H9 (cell line): Measurements from ENCODE around the gene CCDC13. TPM values are rescaled to one million over a fixed set of nuclear protein-coding genes. Genes with fewer than 3 reads are reported as not detected.

Experiments
- DNase-seq: peaks from one replicate; pipeline ENCODE4 v3.0.0-alpha.2; 2017
- H2AFZ ChIP-seq: one replicate; pipeline ENCODE4 v1.6.1; 2013; ENCODE audit warnings: mild to moderate bottlenecking, low read length, control low read depth, moderate library complexity
- H2AK5ac ChIP-seq: 2 replicates; pipeline ENCODE4 v1.6.1; 2013; ENCODE audit warnings: low read length, control low read depth, mixed read lengths; ENCODE audit not compliant: insufficient read length
- H2BK120ac ChIP-seq: one replicate; pipeline ENCODE4 v1.6.1; 2013; ENCODE audit warnings: low read depth, mild to moderate bottlenecking, low read length, control low read depth, inconsistent platforms; ENCODE audit not compliant: poor library complexity, severe bottlenecking
- H2BK12ac ChIP-seq: 2 replicates; pipeline ENCODE4 v1.6.1; 2013; ENCODE audit warnings: low read length, control low read depth, mixed read lengths, low read depth; ENCODE audit not compliant: insufficient read length
- H2BK15ac ChIP-seq: 2 replicates; pipeline ENCODE4 v1.6.1; 2013; ENCODE audit warnings: low read depth, low read length, control low read depth
- H2BK20ac ChIP-seq: one replicate; pipeline ENCODE4 v1.6.1; 2013; ENCODE audit warnings: low read depth, mild to moderate bottlenecking, low read length, control low read depth, inconsistent platforms; ENCODE audit not compliant: poor library complexity, severe bottlenecking
- H2BK5ac ChIP-seq: 2 replicates; pipeline ENCODE4 v1.6.1; 2013; ENCODE audit warnings: low read length, control low read depth, mixed read lengths; ENCODE audit not compliant: insufficient read length
- H3K14ac ChIP-seq: 2 replicates; pipeline ENCODE4 v1.6.1; 2013; ENCODE audit warnings: low read length, control low read depth; ENCODE audit not compliant: insufficient read depth
- H3K18ac ChIP-seq: 2 replicates; pipeline ENCODE4 v1.6.1; 2013; ENCODE audit warnings: low read depth, mild to moderate bottlenecking, mixed read lengths, low read length, control low read depth; ENCODE audit not compliant: insufficient read length
- H3K23ac ChIP-seq: 2 replicates; pipeline ENCODE4 v1.6.1; 2013; ENCODE audit warnings: low read length, control low read depth, mixed read lengths, low read depth; ENCODE audit not compliant: insufficient read length
- H3K23me2 ChIP-seq: 2 replicates; pipeline ENCODE4 v1.6.1; 2013; ENCODE audit warnings: low read depth, mild to moderate bottlenecking, mixed read lengths, low read length, control low read depth; ENCODE audit not compliant: insufficient read length, poor library complexity, severe bottlenecking
- H3K27ac ChIP-seq: 2 replicates; pipeline ENCODE4 v1.5.1; 2013; ENCODE audit warnings: low read length, control low read depth, mixed read lengths, low read depth; ENCODE audit not compliant: insufficient read length
- H3K27me3 ChIP-seq: 2 replicates; pipeline ENCODE4 v1.6.1; 2013; ENCODE audit warnings: low read length, control low read depth, inconsistent platforms; ENCODE audit not compliant: insufficient read depth
- H3K4ac ChIP-seq: 2 replicates; pipeline ENCODE4 v1.6.1; 2013; ENCODE audit warnings: low read depth, mild to moderate bottlenecking, control low read depth, inconsistent platforms, low read length, moderate library complexity
- H3K4me1 ChIP-seq: 2 replicates; pipeline ENCODE4 v1.6.1; 2013; ENCODE audit warnings: low read length, control low read depth, inconsistent platforms; ENCODE audit not compliant: insufficient read depth
- H3K4me2 ChIP-seq: 2 replicates; pipeline ENCODE4 v1.6.1; 2013; ENCODE audit warnings: low read length, control low read depth, mixed read lengths; ENCODE audit not compliant: insufficient read length, insufficient read depth
- H3K56ac ChIP-seq: 2 replicates; pipeline ENCODE4 v1.6.1; 2013; ENCODE audit warnings: low read depth, mild to moderate bottlenecking, mixed read lengths, low read length, control low read depth; ENCODE audit not compliant: insufficient read length
- H3K79me1 ChIP-seq: 2 replicates; pipeline ENCODE4 v1.6.1; 2013; ENCODE audit warnings: low read depth, mild to moderate bottlenecking, moderate library complexity, low read length, control low read depth, inconsistent platforms; ENCODE audit not compliant: insufficient read depth, poor library complexity, severe bottlenecking
- H3K79me2 ChIP-seq: 2 replicates; pipeline ENCODE4 v1.6.1; 2013; ENCODE audit warnings: low read length, control low read depth, inconsistent platforms; ENCODE audit not compliant: insufficient read depth
- H3K9ac ChIP-seq: 2 replicates; pipeline ENCODE4 v1.6.1; 2013; ENCODE audit warnings: low read length, control low read depth, mixed read lengths; ENCODE audit not compliant: insufficient read length; ENCODE audit errors: extremely low read depth
- H3K9me3 ChIP-seq: one replicate; pipeline ENCODE4 v1.6.1; 2013; ENCODE audit warnings: low read depth, low read length, inconsistent platforms; ENCODE audit not compliant: control insufficient read depth
- H3T11ph ChIP-seq: one replicate; pipeline ENCODE4 v1.6.1; 2013; ENCODE audit warnings: mild to moderate bottlenecking, low read length, control low read depth, inconsistent platforms
- H4K20me1 ChIP-seq: one replicate; pipeline ENCODE4 v1.6.1; 2013; ENCODE audit not compliant: control insufficient read depth, insufficient read length, insufficient read depth
- H4K5ac ChIP-seq: 2 replicates; pipeline ENCODE4 v1.6.1; 2013; ENCODE audit warnings: low read depth, mild to moderate bottlenecking, mixed read lengths, low read length, control low read depth; ENCODE audit not compliant: insufficient read length
- H4K8ac ChIP-seq: replicated peaks from 2 replicates; pipeline ENCODE4 v1.6.1; 2013; ENCODE audit warnings: low read length, control low read depth, mixed read lengths, low read depth; ENCODE audit not compliant: insufficient read length
- H4K91ac ChIP-seq: 2 replicates; pipeline ENCODE4 v1.6.1; 2013; ENCODE audit warnings: low read depth, mild to moderate bottlenecking, moderate library complexity, mixed read lengths, low read length, control low read depth; ENCODE audit not compliant: insufficient read length
- H3K27ac Mint-ChIP-seq, 3 experiments: 2 replicates in 2 of 3; 3 replicates in 1 of 3; pipeline ENCODE4 v1.8.0; 2020 to 2021; ENCODE audit warnings: mixed read lengths in 3 of 3, mild to moderate bottlenecking in 1 of 3, moderate library complexity in 1 of 3
- H3K27me3 Mint-ChIP-seq: 2 replicates; pipeline ENCODE4 v1.8.0; 2021; ENCODE audit warnings: low read depth, mild to moderate bottlenecking, moderate library complexity, mixed read lengths
- H3K36me3 Mint-ChIP-seq, 3 experiments: 2 replicates in 2 of 3; 3 replicates in 1 of 3; pipeline ENCODE4 v1.8.0; 2020 to 2021; ENCODE audit warnings: low read depth in 3 of 3, mixed read lengths in 3 of 3; ENCODE audit not compliant: insufficient read depth in 1 of 3
- H3K4me1 Mint-ChIP-seq, 2 experiments: 2 replicates each; pipeline ENCODE4 v1.8.0; 2020; ENCODE audit warnings: mixed read lengths in 2 of 2
- H3K4me3 Mint-ChIP-seq, 2 experiments: 2 replicates in 1 of 2; 3 replicates in 1 of 2; pipeline ENCODE4 v1.8.0; 2020 to 2021; ENCODE audit warnings: mild to moderate bottlenecking in 2 of 2, mixed read lengths in 2 of 2, moderate library complexity in 1 of 2
- H3K9me3 Mint-ChIP-seq, 2 experiments: 2 replicates in 1 of 2; 3 replicates in 1 of 2; pipeline ENCODE4 v1.8.0; 2020; ENCODE audit warnings: mild to moderate bottlenecking in 2 of 2, mixed read lengths in 2 of 2, moderate library complexity in 1 of 2
- WGBS: extraction: QIAGEN DNeasy Blood & Tissue Kit; methylation state at CpG from one replicate; pipeline ENCODE4 v1.1.7; 2013; ENCODE audit warnings: missing lambda C conversion rate, low lambda C conversion rate, mixed read lengths; ENCODE audit not compliant: insufficient read length; ENCODE audit errors: extremely low coverage; 5-methylcytosine and 5-hydroxymethylcytosine counted together
- total RNA-seq: library from RNA; stranded (reverse); gene quantifications from 2 replicates; pipeline ENCODE4 v1.2.1, GENCODE V29; 2021
- TF ChIP-seq, protein P1 (sequence below): fragments of 200-600 bp; sonication (generic); conservative IDR thresholded peaks from 3 replicates; pipeline ENCODE4 v1.8.0; 2021; ENCODE audit warnings: antibody characterized with exemption, mild to moderate bottlenecking

Gene CCDC13
- total RNA-seq, 1 experiment from 2014 or later: not detected

DNA sequence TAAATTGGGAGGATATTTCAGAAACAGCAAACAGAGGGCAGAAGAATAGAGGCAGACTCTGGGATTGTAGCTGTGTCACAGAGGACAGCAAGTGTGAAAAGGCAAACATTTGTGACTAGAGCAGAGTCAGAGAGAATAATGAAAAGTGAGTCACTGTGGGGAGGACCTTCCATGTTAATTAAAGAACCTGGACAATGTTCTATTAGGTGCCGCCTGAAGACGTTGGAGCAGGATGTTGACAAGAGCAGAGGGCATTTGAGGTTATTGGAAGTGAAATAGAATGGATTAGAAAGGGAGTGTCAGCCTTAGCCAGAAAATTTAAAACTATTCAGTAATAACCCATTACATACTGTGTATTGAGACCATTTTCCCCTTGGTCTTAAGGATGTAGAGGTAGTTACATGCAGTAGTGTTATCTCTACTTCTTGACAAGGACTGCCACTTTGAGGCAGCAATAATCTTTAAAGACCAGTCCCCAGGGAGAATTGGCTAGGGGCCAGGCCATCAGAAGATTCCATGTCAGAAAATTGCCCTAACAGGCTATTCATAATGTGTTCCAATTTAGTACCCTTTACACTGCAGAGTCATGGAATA lies 42.0 kb upstream of the CCDC13 start:
- no CpG with 5 or more reads among the region's 2 CpGs for WGBS
- no peaks in the 10 kb centered on the region for H3K36me3 Mint-ChIP-seq
- no peak overlapping the region for H3K18ac ChIP-seq
- no peak overlapping the region for H3K9ac ChIP-seq
- no peak overlapping the region for H3K4ac ChIP-seq
- H3K27ac Mint-ChIP-seq: no peak overlapping the region
- H3K27me3 Mint-ChIP-seq: no peaks in the 10 kb centered on the region
- no peak overlapping the region for H3K23ac ChIP-seq
- H4K8ac ChIP-seq: no peak overlapping the region
- no peak overlapping the region for H3K4me2 ChIP-seq
- H2AFZ ChIP-seq: no peak overlapping the region
- H4K5ac ChIP-seq: no peak overlapping the region
- H3K14ac ChIP-seq: no peak overlapping the region
- no peaks in the 10 kb centered on the region for H3K79me1 ChIP-seq
- H3K9me3 ChIP-seq: no peaks in the 10 kb centered on the region
- no peak overlapping the region for H2AK5ac ChIP-seq
- H3K4me3 Mint-ChIP-seq: no peak overlapping the region
- H3K9me3 Mint-ChIP-seq: no peaks in the 10 kb centered on the region
- no peaks in the 10 kb centered on the region; the same call in 1 of the 2 replicates for H3K4me1 ChIP-seq
- H4K91ac ChIP-seq: no peak overlapping the region
- H2BK5ac ChIP-seq: no peak overlapping the region
- H2BK20ac ChIP-seq: no peak overlapping the region
- no peak overlapping the region for H2BK12ac ChIP-seq
- no peak overlapping the region for H2BK120ac ChIP-seq
- H3T11ph ChIP-seq: no peak overlapping the region
- no peak overlapping the region for H3K27ac ChIP-seq
- no peaks in the 10 kb centered on the region for H4K20me1 ChIP-seq
- no peak for DNase-seq
- no peak overlapping the region for H3K56ac ChIP-seq
- no peaks in the 10 kb centered on the region for H3K23me2 ChIP-seq
- peaks cover 11 to 13% of the 10 kb centered on the region in 2 experiments for H3K4me1 Mint-ChIP-seq
- H3K79me2 ChIP-seq: no peaks in the 10 kb centered on the region
- TF ChIP-seq, protein P1, sequence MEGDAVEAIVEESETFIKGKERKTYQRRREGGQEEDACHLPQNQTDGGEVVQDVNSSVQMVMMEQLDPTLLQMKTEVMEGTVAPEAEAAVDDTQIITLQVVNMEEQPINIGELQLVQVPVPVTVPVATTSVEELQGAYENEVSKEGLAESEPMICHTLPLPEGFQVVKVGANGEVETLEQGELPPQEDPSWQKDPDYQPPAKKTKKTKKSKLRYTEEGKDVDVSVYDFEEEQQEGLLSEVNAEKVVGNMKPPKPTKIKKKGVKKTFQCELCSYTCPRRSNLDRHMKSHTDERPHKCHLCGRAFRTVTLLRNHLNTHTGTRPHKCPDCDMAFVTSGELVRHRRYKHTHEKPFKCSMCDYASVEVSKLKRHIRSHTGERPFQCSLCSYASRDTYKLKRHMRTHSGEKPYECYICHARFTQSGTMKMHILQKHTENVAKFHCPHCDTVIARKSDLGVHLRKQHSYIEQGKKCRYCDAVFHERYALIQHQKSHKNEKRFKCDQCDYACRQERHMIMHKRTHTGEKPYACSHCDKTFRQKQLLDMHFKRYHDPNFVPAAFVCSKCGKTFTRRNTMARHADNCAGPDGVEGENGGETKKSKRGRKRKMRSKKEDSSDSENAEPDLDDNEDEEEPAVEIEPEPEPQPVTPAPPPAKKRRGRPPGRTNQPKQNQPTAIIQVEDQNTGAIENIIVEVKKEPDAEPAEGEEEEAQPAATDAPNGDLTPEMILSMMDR: no peak
- no peak overlapping the region for H2BK15ac ChIP-seq
- H3K27me3 ChIP-seq: no peaks in the 10 kb centered on the region
